ENCODE measurements around the gene EZH2. TPM values are rescaled to one million over a fixed set of nuclear protein-coding genes. Genes with fewer than 3 reads are reported as not detected.

EZH2 gene
- total RNA-seq, 1 experiment from 2014 or later = 46.5 TPM

GRCh38 chr7:148921189-148921588 is 37.1 kb upstream of the EZH2 start:
- no peak overlapping the region for H3K4me3 Mint-ChIP-seq (ENCODE audit: low read depth, unreplicated experiment)
- no peaks in the 10 kb centered on the region for H3K36me3 Mint-ChIP-seq (ENCODE audit: insufficient read depth, unreplicated experiment)

DNA sequence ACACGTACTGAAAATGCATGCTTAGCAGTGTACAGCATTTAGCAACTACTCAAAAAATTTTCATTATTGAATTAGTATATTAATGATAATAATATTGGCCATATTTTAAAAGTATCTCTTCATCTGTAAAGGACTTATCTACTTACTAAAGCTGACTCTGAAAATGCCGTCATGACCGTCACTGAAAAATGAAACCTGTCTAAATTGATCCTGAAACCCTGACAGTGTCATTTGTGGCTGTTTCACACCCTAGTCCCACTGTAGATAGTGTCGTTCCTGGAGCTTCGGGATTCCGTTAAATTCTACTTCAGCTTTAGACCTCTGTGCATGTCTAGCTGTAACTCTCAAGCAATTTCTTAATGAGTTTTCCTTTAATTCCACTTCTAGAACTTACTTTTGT is 35.8 kb upstream of the EZH2 start:
- Mint-ChIP-seq H3K4me3 (ENCODE audit: low read depth, unreplicated experiment) (no peak overlapping the region), H3K4me1 (ENCODE audit: low read depth, unreplicated experiment) (no peaks in the 10 kb centered on the region), H3K27me3 (ENCODE audit: unreplicated experiment) (no peaks in the 10 kb centered on the region), H3K36me3 (ENCODE audit: insufficient read depth, unreplicated experiment) (no peaks in the 10 kb centered on the region), H3K27ac (ENCODE audit: unreplicated experiment) (no peak overlapping the region), H3K9me3 (ENCODE audit: low read depth, unreplicated experiment) (no peaks in the 10 kb centered on the region)
- no TSS peak for BruUV-seq (replicated peaks)
- intact Hi-C loops (cut with micrococcal nuclease; ENCODE audit: unreplicated experiment) = no loop called here
- DNase-seq = no peak
- CTCF ChIA-PET = no interaction called here
- no peak for TF ChIP-seq CTCF (IDR thresholded peaks at IDR 0.05; ENCODE audit: unreplicated experiment)

More at GRCh38 chr7:148921189-148921588, 37.1 kb upstream of the EZH2 start:
- BruUV-seq (replicated peaks) = no TSS peak
- H3K4me1 Mint-ChIP-seq (ENCODE audit: low read depth, unreplicated experiment) = no peaks in the 10 kb centered on the region
- intact Hi-C loops (cut with micrococcal nuclease; ENCODE audit: unreplicated experiment) = no loop called here
- no peak overlapping the region for H3K27ac Mint-ChIP-seq (ENCODE audit: unreplicated experiment)
- no peaks in the 10 kb centered on the region for H3K9me3 Mint-ChIP-seq (ENCODE audit: low read depth, unreplicated experiment)
- no peak for TF ChIP-seq CTCF (IDR thresholded peaks at IDR 0.05; ENCODE audit: unreplicated experiment)
- DNase-seq = no peak
- CTCF ChIA-PET = no interaction called here
- H3K27me3 Mint-ChIP-seq (ENCODE audit: unreplicated experiment) = no peaks in the 10 kb centered on the region

DNA sequence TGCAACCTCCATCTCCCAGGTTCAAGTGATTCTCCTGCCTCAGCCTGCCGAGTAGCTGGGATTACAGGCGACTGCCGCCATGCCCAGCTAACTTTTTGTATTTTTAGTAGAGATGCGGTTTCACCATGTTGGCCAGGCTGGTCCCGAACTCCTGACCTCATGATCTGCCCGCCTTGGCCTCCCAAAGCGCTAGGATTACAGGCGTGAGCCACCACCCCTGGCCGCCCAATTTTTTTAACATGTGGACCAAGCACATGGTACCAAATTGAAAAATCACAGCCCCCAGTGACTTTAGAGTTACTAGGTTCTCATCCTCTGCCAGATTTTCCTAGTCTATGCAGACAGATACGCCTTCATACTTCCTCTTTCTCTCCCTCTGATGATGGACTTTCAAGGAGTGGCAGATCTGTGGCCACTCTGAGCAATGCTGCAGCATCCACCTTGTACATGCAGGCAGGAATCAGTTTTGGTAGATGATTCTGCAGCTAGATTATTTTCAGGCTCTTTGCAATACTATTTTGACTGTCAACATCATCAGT is 34.0 kb upstream of the EZH2 start:
- H3K27me3 Mint-ChIP-seq (ENCODE audit: unreplicated experiment) = no peaks in the 10 kb centered on the region
- no peaks in the 10 kb centered on the region for H3K36me3 Mint-ChIP-seq (ENCODE audit: insufficient read depth, unreplicated experiment)
- H3K9me3 Mint-ChIP-seq (ENCODE audit: low read depth, unreplicated experiment) = no peaks in the 10 kb centered on the region
- CTCF ChIA-PET = interaction anchor here (0.7 kb wide), 1 partner anchor 153 kb away, joined by 4 read pairs; no protein-coding TSS in a partner anchor
- H3K27ac Mint-ChIP-seq (ENCODE audit: unreplicated experiment) = no peak overlapping the region
- H3K4me1 Mint-ChIP-seq (ENCODE audit: low read depth, unreplicated experiment) = peaks cover 11% of the 10 kb centered on the region
- H3K4me3 Mint-ChIP-seq (ENCODE audit: low read depth, unreplicated experiment) = no peak overlapping the region
- BruUV-seq (replicated peaks) = no TSS peak
- no peak for TF ChIP-seq CTCF (IDR thresholded peaks at IDR 0.05; ENCODE audit: unreplicated experiment)
- DNase-seq = no peak
- intact Hi-C loops (cut with micrococcal nuclease; ENCODE audit: unreplicated experiment) = no loop called here

DNA sequence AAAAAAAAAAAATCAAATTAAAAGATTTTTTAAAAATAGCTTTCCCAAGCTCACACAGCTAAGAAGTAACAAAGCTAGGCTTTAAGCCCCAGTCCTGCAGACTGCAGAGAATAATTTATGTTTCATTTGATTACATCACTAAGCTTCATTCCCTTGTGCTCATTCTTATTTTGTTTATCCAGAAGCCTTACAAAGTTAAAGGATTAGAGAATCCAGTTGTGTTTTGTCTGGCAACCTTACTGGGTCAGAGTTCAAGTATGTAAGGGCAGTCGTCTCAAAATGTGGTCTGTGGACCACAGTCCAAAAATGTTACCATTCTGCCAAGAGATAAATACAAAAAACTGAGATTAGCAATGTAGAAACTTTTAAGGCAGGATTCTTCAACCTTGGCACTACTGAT is 32.1 kb upstream of the EZH2 start:
- no peak for DNase-seq
- Mint-ChIP-seq H3K36me3 (ENCODE audit: insufficient read depth, unreplicated experiment) (no peaks in the 10 kb centered on the region), H3K27ac (ENCODE audit: unreplicated experiment) (no peak overlapping the region), H3K27me3 (ENCODE audit: unreplicated experiment) (no peaks in the 10 kb centered on the region), H3K4me1 (ENCODE audit: low read depth, unreplicated experiment) (peaks cover 11% of the 10 kb centered on the region), H3K4me3 (ENCODE audit: low read depth, unreplicated experiment) (no peak overlapping the region), H3K9me3 (ENCODE audit: low read depth, unreplicated experiment) (no peaks in the 10 kb centered on the region)
- BruUV-seq (replicated peaks) = no TSS peak
- CTCF ChIA-PET = no interaction called here
- no peak for TF ChIP-seq CTCF (IDR thresholded peaks at IDR 0.05; ENCODE audit: unreplicated experiment)
- intact Hi-C loops (cut with micrococcal nuclease; ENCODE audit: unreplicated experiment) = no loop called here
